Testis (tissue), 2 donors: ENCODE measurements around the gene SACM1L.

ENCODE experiments used
- POLR2A ChIP-seq: fragments of 450-650 bp; IDR thresholded peaks from one replicate; pipeline ENCODE4 v1.6.1; 2017; ENCODE audit warnings: antibody characterized with exemption, mild to moderate bottlenecking, moderate library complexity
- TF ChIP-seq, protein P1 (sequence below), 3 experiments: fragments of 450-650 bp in 2 of 3; fragments of 200-600 bp in 1 of 3; sonication (generic) in 1 of 3; IDR thresholded peaks; one replicate each; pipeline ENCODE4 v1.5.1; 2016 to 2019; ENCODE audit warnings: antibody characterized with exemption in 3 of 3, mild to moderate bottlenecking in 2 of 3, moderate library complexity in 1 of 3

DNA sequence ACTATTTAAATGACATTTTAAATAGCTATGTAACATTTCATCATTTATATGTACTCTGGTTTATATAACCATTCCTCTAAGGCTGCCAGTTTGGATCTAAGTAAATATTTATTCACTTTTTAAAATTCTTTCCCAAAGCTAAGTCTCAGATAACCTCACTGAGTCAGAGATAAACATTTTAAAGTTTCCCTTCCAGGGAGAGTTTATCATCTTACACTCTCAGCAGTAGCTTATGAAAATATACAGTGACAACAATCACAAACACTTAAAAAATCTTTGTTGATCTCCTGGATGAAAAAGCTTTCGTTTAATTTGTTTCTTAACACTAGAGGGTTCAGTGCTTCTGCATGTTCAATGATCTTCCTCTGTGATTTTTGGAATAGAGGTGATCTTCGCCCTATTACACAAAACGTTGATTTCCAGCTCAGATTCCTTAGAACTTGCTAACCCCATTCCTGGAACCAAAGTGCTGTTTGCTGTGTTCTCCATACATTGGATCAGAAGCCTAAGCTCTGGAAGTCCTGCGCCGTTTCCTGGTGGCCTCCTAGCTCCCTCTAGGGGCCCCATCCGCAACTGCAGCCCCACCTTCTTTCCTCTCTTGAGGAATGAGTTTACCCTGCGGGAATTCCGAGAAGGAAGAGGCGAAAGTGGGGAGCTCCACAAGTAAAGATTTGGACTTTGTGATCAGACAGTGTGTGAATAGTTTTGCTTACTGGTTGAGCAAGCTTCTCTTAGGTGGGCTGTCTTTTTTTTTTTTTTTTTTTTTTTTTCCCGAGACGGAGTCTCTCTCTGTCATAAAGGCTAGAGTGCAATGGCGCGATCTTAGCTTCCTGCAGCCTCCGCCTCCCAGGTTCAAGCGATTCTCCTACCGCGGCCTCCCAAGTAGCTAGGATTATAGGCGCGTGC, 29.3 kb upstream of the SACM1L start:
- TF ChIP-seq, protein P1, sequence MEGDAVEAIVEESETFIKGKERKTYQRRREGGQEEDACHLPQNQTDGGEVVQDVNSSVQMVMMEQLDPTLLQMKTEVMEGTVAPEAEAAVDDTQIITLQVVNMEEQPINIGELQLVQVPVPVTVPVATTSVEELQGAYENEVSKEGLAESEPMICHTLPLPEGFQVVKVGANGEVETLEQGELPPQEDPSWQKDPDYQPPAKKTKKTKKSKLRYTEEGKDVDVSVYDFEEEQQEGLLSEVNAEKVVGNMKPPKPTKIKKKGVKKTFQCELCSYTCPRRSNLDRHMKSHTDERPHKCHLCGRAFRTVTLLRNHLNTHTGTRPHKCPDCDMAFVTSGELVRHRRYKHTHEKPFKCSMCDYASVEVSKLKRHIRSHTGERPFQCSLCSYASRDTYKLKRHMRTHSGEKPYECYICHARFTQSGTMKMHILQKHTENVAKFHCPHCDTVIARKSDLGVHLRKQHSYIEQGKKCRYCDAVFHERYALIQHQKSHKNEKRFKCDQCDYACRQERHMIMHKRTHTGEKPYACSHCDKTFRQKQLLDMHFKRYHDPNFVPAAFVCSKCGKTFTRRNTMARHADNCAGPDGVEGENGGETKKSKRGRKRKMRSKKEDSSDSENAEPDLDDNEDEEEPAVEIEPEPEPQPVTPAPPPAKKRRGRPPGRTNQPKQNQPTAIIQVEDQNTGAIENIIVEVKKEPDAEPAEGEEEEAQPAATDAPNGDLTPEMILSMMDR (IDR thresholded peaks at IDR 0.05), result peak; percentile 44 to 74 (median 59)
- TF ChIP-seq POLR2A, result no peak
